T47D (cell line): ENCODE results near the gene TBC1D23.
A peak's percentile ranks its signal among the peaks of the same experiment; 100 is the strongest.
"Not testable (repeated sequence)": the region's sequence is repeated elsewhere in the genome, so short reads cannot be mapped to it uniquely, and the experiment has no call there.

ENCODE experiments used
- DNase-seq, 2 experiments: peaks; one replicate each; pipeline versions ENCODE4 v3.0.0 to v3.0.0-alpha.2; 2011 to 2012; ENCODE audit warnings: low read depth in 1 of 2, low spot score in 1 of 2
- JUND ChIP-seq: IDR thresholded peaks from 2 replicates; pipeline ENCODE4 v1.6.1; 2012; ENCODE audit warnings: low read depth
- in situ Hi-C: cut with HindIII; loops from 2 replicates; pipeline ENCODE4 v1.10.0; 2016; ENCODE audit warnings: low sequenced_read_pairs, low pct_unique_long_range_greater_than_20kb

Gene TBC1D23

DNA sequence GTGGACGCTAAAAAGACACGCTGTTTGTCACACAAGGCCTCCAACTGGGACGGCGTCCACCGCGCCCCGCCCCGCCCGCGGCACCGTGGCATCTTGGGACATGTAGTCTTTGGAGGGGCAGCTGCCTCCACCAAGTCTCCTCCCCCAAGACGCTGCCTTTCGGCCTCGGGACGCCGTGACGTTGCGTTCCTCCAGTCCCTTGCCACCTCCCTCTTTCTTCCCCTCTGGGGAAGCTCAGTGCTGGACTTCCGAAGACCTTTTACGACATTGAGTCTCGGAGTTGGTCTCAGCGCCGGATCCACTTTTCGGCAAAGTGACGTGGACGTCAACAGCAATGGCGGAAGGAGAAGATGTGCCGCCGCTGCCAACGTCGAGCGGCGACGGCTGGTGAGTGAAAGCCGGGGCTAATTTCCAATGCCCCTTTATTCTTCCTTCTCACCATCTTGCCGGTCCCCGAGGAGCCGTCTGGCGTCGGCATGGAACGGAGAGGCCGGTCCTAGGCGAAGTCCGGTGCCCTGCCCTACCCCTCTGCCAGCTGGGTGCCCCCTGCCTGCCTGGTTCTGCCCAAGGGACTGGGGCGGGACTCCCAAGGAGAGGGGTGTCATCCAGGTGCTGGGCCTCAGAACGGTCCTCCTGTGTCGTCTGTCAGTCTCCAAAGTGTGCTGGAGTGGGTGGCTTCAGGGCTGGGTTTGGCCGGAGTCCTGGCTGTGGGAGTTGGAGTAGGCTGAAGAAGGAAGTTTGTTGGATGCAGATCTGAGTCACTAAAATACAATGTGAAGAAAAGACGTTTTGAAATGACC lies at the start of gene TBC1D23:
Gene TBC1D23 (plus strand): TSS at position 308 of the 800 bp plus-strand sequence. CDS start 27 bp downstream, at position 335.
- no peak for TF ChIP-seq JUND
- in situ Hi-C loops: no loop called here
- peak; percentile 97 to 100 for DNase-seq

DNA sequence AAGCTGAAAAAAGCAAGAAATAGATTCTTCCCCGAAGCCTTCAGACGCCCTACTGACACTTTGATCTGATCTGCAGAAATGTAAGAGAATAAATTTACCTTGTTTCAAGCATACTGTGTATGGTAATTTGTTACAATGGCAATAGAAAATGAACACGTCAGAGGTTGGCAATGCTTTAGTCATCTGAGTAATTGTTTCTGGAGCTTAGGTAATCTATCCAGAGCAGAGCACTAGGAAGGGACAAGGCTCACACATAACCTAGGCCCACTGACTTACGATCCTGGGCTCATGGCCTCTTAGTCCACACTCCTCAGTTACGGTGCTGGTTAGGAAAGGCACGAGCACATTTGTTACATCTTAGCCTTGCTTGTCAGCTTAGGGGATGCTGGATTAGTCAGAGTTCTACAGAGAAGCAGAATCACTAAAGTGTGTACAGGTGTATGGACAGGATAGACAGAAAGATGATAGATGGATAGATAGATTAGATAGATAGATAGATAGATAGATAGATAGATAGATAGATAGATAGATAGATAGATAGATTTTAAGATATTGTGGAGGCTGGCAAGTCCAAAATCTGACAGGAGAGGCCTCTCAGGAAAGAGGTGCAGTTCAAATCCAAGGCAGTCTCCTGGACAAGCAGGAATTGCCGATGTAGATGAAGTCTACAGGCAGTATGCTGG lies 46.8 kb upstream of the TBC1D23 start:
- TF ChIP-seq JUND: no peak
- no peak for DNase-seq
- in situ Hi-C loops: no loop called here

DNA sequence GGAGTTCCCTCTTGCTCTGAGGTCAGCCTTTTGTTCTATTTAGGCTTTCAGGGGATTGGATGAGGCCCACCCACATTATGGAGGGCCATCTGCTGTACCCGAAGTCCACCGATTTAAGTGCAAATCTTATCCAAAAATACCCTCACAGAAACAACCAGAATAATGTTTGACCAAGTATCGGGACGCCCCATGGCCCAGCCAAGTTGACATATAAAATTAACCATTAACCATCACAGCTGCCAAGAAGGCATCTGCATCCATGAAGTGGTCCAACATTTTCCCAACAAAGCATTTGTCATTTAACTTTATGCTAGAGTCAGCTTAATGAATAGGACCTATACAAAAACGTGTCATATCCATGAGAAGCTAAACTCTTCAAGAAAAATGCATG lies 46.2 kb upstream of the TBC1D23 start:
- in situ Hi-C loops: no loop called here
- DNase-seq: no peak
- no peak for TF ChIP-seq JUND

- no peak for DNase-seq
- no peak for TF ChIP-seq JUND
- in situ Hi-C loops: no loop called here
Observed at GRCh38 chr3:100216713-100217112, 44.1 kb upstream of the TBC1D23 start.

GRCh38 chr3:100221159-100221558 lies 39.6 kb upstream of the TBC1D23 start:
- in situ Hi-C loops: no loop called here
- no peak for TF ChIP-seq JUND
- no peak for DNase-seq

DNA sequence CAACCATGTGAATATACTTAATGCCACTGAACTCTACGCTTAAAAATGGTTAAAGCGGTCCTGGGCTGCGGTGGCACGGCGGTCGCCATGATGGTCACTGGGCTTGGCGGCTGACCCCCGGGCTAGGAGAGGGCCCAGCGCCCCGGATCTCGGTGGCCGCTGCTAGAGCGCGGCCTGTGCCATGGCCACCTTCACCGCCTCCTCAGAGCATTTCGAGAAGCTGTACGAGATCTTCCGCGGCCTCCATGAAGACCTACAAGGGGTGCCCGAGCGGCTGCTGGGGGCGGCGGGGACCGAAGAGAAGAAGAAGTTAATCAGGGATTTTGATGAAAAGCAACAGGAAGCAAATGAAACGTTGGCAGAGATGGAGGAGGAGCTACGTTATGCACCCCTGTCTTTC lies 35.6 kb upstream of the TBC1D23 start:
- TF ChIP-seq JUND: no peak
- no peak for DNase-seq
- in situ Hi-C loops: no loop called here

DNA sequence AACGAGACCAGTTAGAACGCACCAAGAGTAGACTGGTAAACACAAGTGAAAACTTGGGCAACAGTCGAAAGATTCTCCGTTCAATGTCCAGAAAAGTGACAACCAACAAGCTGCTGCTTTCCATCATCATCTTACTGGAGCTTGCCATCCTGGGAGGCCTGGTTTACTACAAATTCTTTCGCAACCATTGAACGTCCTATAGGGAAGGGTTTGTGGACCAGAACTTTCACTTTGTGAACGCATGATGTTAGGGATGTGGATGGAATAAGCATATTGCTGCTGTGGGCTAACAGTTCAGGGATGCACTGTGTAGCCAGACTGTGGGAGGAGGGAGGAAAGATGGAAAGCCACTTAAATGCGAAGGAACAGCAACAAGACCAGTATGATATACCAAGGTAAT lies 34.9 kb upstream of the TBC1D23 start:
- no peak for DNase-seq
- no peak for TF ChIP-seq JUND
- in situ Hi-C loops: no loop called here

GRCh38 chr3:100226712-100227429 lies 33.9 kb upstream of the TBC1D23 start:
- in situ Hi-C loops: no loop called here
- no peak for TF ChIP-seq JUND

GRCh38 chr3:100227511-100227921 lies 33.3 kb upstream of the TBC1D23 start:
- in situ Hi-C loops: no loop called here
- DNase-seq: no peak
- TF ChIP-seq JUND: no peak

More at GRCh38 chr3:100226712-100227429, 33.9 kb upstream of the TBC1D23 start:
- peak in 1 of 2 experiments; percentile 2 for DNase-seq

GRCh38 chr3:100228247-100228646 lies 32.5 kb upstream of the TBC1D23 start:
- TF ChIP-seq JUND: no peak
- in situ Hi-C loops: no loop called here
- no peak for DNase-seq

DNA sequence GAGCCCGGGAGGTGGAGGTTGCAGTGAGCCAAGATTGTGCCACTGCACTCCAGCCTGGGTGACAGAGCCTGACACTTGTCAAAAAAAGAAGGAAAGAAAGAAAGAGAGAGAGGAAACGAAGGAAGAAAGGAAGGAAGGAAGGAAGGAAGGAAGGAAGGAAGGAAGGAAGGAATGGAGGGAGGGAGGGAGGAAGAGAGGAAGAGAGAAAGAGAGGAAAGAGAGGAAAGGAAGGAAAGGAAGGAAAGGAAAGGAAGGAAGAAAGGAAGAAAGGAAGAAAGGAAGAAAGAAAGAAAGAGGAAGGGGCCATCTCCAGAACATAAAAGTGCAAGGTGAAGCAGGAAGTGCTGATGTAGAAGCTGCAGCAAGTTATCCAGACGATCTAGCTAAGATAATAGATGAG lies 31.6 kb upstream of the TBC1D23 start:
- in situ Hi-C loops, DNase-seq: not testable (repeated sequence)

DNA sequence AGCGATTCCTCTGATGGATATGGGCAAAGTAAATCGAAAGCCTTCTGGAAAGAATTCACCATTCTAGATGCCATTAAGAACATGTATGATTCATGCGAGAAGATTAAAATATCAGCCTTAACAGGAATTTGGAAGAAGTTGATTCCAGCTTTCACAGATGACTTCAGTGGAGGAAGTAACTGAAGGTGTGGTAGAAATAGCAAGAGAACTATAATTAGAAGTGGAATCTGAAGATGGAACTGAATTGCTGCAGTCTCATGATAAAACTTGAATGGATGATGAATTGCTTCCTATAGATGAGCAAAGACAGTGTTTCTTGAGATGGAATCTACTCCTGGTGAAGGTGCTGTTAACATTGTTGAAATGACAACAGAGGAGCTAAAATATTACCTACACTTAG lies 30.1 kb upstream of the TBC1D23 start:
- no peak for TF ChIP-seq JUND
- no peak for DNase-seq
- in situ Hi-C loops: no loop called here

DNA sequence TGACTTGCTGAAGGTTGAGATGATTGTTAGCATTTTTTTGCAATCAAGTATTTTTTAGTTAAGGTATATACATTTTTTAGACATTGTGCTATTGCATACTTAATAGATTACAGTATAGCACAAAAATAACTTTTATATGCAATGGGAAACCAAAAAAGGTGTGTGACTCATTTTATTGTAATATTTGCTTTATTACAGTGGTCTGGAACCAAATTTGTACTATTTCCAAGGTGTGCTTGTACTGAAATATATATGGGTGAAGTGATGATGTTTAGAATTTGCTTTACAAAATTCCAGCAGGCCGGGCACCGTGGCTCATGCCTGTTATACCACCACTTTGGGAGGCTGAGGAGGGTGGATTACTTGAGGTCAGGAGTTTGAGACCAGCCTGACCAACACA lies 29.1 kb upstream of the TBC1D23 start:
- no peak for DNase-seq
- no peak for TF ChIP-seq JUND
- in situ Hi-C loops: no loop called here
